Omental fat pad (tissue), 4 donors: ENCODE measurements around the gene AP4E1. TPM values are rescaled to one million over a fixed set of nuclear protein-coding genes. Genes with fewer than 3 reads are reported as not detected.

Experiments used
- ATAC-seq: fragments of 150-250 bp; one replicate; pipeline ENCODE4 v1.9.1; 2016; ENCODE audit warnings: mild to moderate bottlenecking, moderate library complexity; ENCODE audit not compliant: low FRiP score
- DNase-seq: peaks from one replicate; pipeline ENCODE4 v3.0.0-alpha.2; 2019; ENCODE audit warnings: low spot score
- CTCF ChIP-seq, 3 donors: fragments of 450-650 bp; IDR thresholded peaks; one replicate each; pipeline ENCODE4 v1.5.1; 2016 to 2017; ENCODE audit warnings: antibody characterized with exemption in 3 of 3, mild to moderate bottlenecking in 3 of 3, moderate library complexity in 2 of 3
- total RNA-seq, 4 donors: library from RNA; depleted of rRNA; stranded (reverse); fragments of >200 nt; gene quantifications; one replicate each; pipeline ENCODE4 v1.1.0, GENCODE V29; 2016

Gene AP4E1
- total RNA-seq, 4 donors from 2014 or later, result 7.3 to 8.5 (median 7.9) TPM

- ATAC-seq, result no peak
- no peak for DNase-seq
- no peak for TF ChIP-seq CTCF (IDR thresholded peaks at IDR 0.05)
Measured at GRCh38 chr15:50880651-50881114, 27.8 kb upstream of the AP4E1 start.

- DNase-seq (no peak), ATAC-seq (no peak)
- TF ChIP-seq CTCF (IDR thresholded peaks at IDR 0.05), result no peak
Measured at GRCh38 chr15:50881121-50882048, 27.1 kb upstream of the AP4E1 start.

GRCh38 chr15:50883903-50884302 lies 24.6 kb upstream of the AP4E1 start:
- no peak for TF ChIP-seq CTCF (IDR thresholded peaks at IDR 0.05)
- no peak for DNase-seq
- ATAC-seq, result no peak

GRCh38 chr15:50884540-50884939 lies 23.9 kb upstream of the AP4E1 start:
- DNase-seq (no peak), ATAC-seq (peak; percentile 10)
- TF ChIP-seq CTCF (IDR thresholded peaks at IDR 0.05), result no peak

GRCh38 chr15:50886139-50886467 lies 22.4 kb upstream of the AP4E1 start:
- DNase-seq (no peak), ATAC-seq (no peak)
- no peak for TF ChIP-seq CTCF (IDR thresholded peaks at IDR 0.05)

GRCh38 chr15:50886611-50887345 lies 21.7 kb upstream of the AP4E1 start:
- ATAC-seq, result no peak
- TF ChIP-seq CTCF (IDR thresholded peaks at IDR 0.05), result no peak

More at GRCh38 chr15:50886611-50887345, 21.7 kb upstream of the AP4E1 start:
- no peak for DNase-seq
